Gastrocnemius medialis (tissue), 4 donors: Measurements from ENCODE around the gene CDK14. TPM values are rescaled to one million over a fixed set of nuclear protein-coding genes. Genes with fewer than 3 reads are reported as not detected.
A peak's percentile ranks its signal among the peaks of the same experiment; 100 is the strongest.

Experiments used
- ATAC-seq, 2 donors: fragments of 150-250 bp; one replicate each; pipeline ENCODE4 v1.9.1; 2016
- DNase-seq, 2 donors: peaks; one replicate each; pipeline ENCODE4 v3.0.0-alpha.2; 2019
- H3K27ac ChIP-seq, 4 donors: fragments of 200-600 bp; sonication (generic); 1 replicate in 1 of 4; 2 replicates in 3 of 4; pipeline ENCODE4 v1.5.1; 2016 to 2018; ENCODE audit warnings: mild to moderate bottlenecking in 2 of 4, moderate library complexity in 1 of 4
- H3K27me3 ChIP-seq, 3 donors: fragments of 200-600 bp; sonication (generic) in 2 of 3; 1 replicate in 1 of 3; 2 replicates in 2 of 3; pipeline versions ENCODE4 v1.5.1 to v1.6.0; 2016 to 2019; ENCODE audit warnings: mild to moderate bottlenecking in 1 of 3, moderate library complexity in 1 of 3
- H3K36me3 ChIP-seq, 2 donors: fragments of 200-600 bp; sonication (generic) in 1 of 2; one replicate each; pipeline ENCODE4 v1.5.1; 2017 to 2018
- H3K4me1 ChIP-seq, 2 donors: fragments of 200-600 bp; sonication (generic) in 1 of 2; one replicate each; pipeline ENCODE4 v1.5.1; 2016 to 2017; ENCODE audit warnings: mild to moderate bottlenecking in 2 of 2
- H3K4me3 ChIP-seq, 4 donors: fragments of 200-600 bp; sonication (generic) in 3 of 4; 1 replicate in 1 of 4; 2 replicates in 3 of 4; pipeline ENCODE4 v1.5.1; 2016 to 2019; ENCODE audit warnings: mild to moderate bottlenecking in 2 of 4
- H3K9me3 ChIP-seq, 3 donors: fragments of 200-600 bp; sonication (generic) in 2 of 3; 1 replicate in 1 of 3; 2 replicates in 2 of 3; pipeline ENCODE4 v1.5.1; 2016 to 2019
- CTCF ChIP-seq, 5 experiments: fragments of 450-650 bp in 3 of 5; fragments of 200-600 bp in 2 of 5; sonication (generic) in 2 of 5; IDR thresholded peaks in 4 of 5; conservative IDR thresholded peaks in 1 of 5; 1 replicate in 4 of 5; 2 replicates in 1 of 5; pipeline ENCODE4 v1.5.1; 2016 to 2019; ENCODE audit warnings: antibody characterized with exemption in 5 of 5, mild to moderate bottlenecking in 3 of 5, moderate library complexity in 3 of 5
- POLR2A ChIP-seq, 2 donors: fragments of 450-650 bp; IDR thresholded peaks; one replicate each; pipeline ENCODE4 v1.6.1; 2017; ENCODE audit warnings: antibody characterized with exemption in 2 of 2, mild to moderate bottlenecking in 2 of 2, moderate library complexity in 2 of 2
- in situ Hi-C, 4 donors: fragments of 200-750 bp; cut with MboI; loops; one replicate each; pipeline versions ENCODE4 v1.15.0 to v1.8.0; 2017; ENCODE audit warnings: low sequenced_read_pairs in 4 of 4
- intact Hi-C: fragments of 100-400 bp; cut with DNase I; formaldehyde crosslinking; loops from one replicate; pipeline ENCODE4 v1.15.1; 2023; ENCODE audit warnings: low total_unique reads
- total RNA-seq, 4 donors: library from RNA; depleted of rRNA; stranded (reverse); fragments of >200 nt; gene quantifications; one replicate each; pipeline versions ENCODE4 v1.1.0 to v1.2.3, GENCODE V29; 2016

The CDK14 gene
- total RNA-seq, 4 donors from 2014 or later: 3.9 to 8.6 (median 7.3) TPM

- no peak for ATAC-seq
- intact Hi-C loops: no loop called here
- no peak overlapping the region for H3K4me3 ChIP-seq
Measured at GRCh38 chr7:90660100-90660499, 64.0 kb downstream of the CDK14 start.

GRCh38 chr7:90660819-90661218, 64.7 kb downstream of the CDK14 start:
- in situ Hi-C loops: no loop called here

More at GRCh38 chr7:90660100-90660499, 64.0 kb downstream of the CDK14 start:
- in situ Hi-C loops: no loop called here
- H3K4me1 ChIP-seq: peaks cover 25% of the 10 kb centered on the region in 2 donors
- DNase-seq: no peak
- H3K36me3 ChIP-seq: no peaks in the 10 kb centered on the region
- no peak overlapping the region for H3K27ac ChIP-seq
- H3K27me3 ChIP-seq: no peaks in the 10 kb centered on the region
- H3K9me3 ChIP-seq: no peaks in the 10 kb centered on the region
- TF ChIP-seq CTCF (IDR thresholded peaks at IDR 0.05 in 4 of 5, conservative IDR thresholded peaks at IDR 0.05 in 1 of 5): no peak
- TF ChIP-seq POLR2A (IDR thresholded peaks at IDR 0.05): no peak

GRCh38 chr7:90661290-90662151, 65.4 kb downstream of the CDK14 start:
- no peak for DNase-seq
- intact Hi-C loops (no loop called here), in situ Hi-C loops (no loop called here)
- ATAC-seq: peak in 1 of 2 donors; percentile 74
- TF ChIP-seq POLR2A (IDR thresholded peaks at IDR 0.05) (no peak), CTCF (IDR thresholded peaks at IDR 0.05 in 4 of 5, conservative IDR thresholded peaks at IDR 0.05 in 1 of 5) (no peak)
- no peaks in the 10 kb centered on the region for H3K9me3 ChIP-seq
- H3K27ac ChIP-seq: peak overlapping the region; percentile 17 to 55 (median 39)
- peak overlapping the region in 1 of 4 donors; percentile 2 for H3K4me3 ChIP-seq
- H3K36me3 ChIP-seq: no peaks in the 10 kb centered on the region
- H3K27me3 ChIP-seq: no peaks in the 10 kb centered on the region
- H3K4me1 ChIP-seq: peaks cover 25% of the 10 kb centered on the region in 2 donors

More at GRCh38 chr7:90660819-90661218, 64.7 kb downstream of the CDK14 start:
- Histone ChIP-seq H3K4me3 (peak overlapping the region in 1 of 4 donors; percentile 2), H3K27ac (peak overlapping the region in 3 of 4 donors; percentile 17 to 55 (median 30)), H3K9me3 (no peaks in the 10 kb centered on the region), H3K27me3 (no peaks in the 10 kb centered on the region), H3K36me3 (no peaks in the 10 kb centered on the region), H3K4me1 (peaks cover 25% of the 10 kb centered on the region in 2 donors)
- TF ChIP-seq POLR2A (IDR thresholded peaks at IDR 0.05) (no peak), CTCF (IDR thresholded peaks at IDR 0.05 in 4 of 5, conservative IDR thresholded peaks at IDR 0.05 in 1 of 5) (no peak)
- intact Hi-C loops: no loop called here
- DNase-seq (no peak), ATAC-seq (no peak)

- H3K9me3 ChIP-seq: no peaks in the 10 kb centered on the region
- H3K27me3 ChIP-seq: no peaks in the 10 kb centered on the region
- ATAC-seq (no peak), DNase-seq (no peak)
- no peak overlapping the region for H3K27ac ChIP-seq
- H3K36me3 ChIP-seq: no peaks in the 10 kb centered on the region
- intact Hi-C loops (no loop called here), in situ Hi-C loops (no loop called here)
- peaks cover 25% of the 10 kb centered on the region in 2 donors for H3K4me1 ChIP-seq
- H3K4me3 ChIP-seq: no peak overlapping the region
- TF ChIP-seq POLR2A (IDR thresholded peaks at IDR 0.05) (no peak), CTCF (IDR thresholded peaks at IDR 0.05 in 4 of 5, conservative IDR thresholded peaks at IDR 0.05 in 1 of 5) (no peak)
Measured at GRCh38 chr7:90663176-90663575, 67.1 kb downstream of the CDK14 start.
